HEK293 (cell line): Measurements from ENCODE around the gene DUSP16.

ENCODE experiments used
- CTCF ChIA-PET: fragments of 350-600 bp; formaldehyde crosslinking; extraction: SDS; loops from one replicate; lab custom pipeline; 2021; ENCODE audit warnings: antibody characterized with exemption; lab: Yijun Ruan, JAX
- POLR2A ChIA-PET: fragments of 300-600 bp; formaldehyde crosslinking; extraction: SDS; loops from one replicate; lab custom pipeline; 2020; ENCODE audit warnings: antibody characterized with exemption, inconsistent platforms; lab: Yijun Ruan, JAX
- H3K27ac ChIP-seq: fragments of 200-500 bp; sonication (Bioruptor generic); 2 replicates; pipeline ENCODE4 v1.5.1; 2014; ENCODE audit warnings: low read depth, low read length, control low read depth, inconsistent platforms; ENCODE audit errors: extremely low read depth
- H3K36me3 ChIP-seq, 2 experiments: fragments of 200-500 bp in 1 of 2; sonication (Bioruptor generic) in 1 of 2; 1 replicate in 1 of 2; 2 replicates in 1 of 2; pipeline ENCODE4 v1.5.1; 2014 to 2017; ENCODE audit warnings: inconsistent platforms in 2 of 2, low read length in 2 of 2; ENCODE audit not compliant: control insufficient read depth in 2 of 2, insufficient read depth in 1 of 2
- H3K4me1 ChIP-seq: fragments of 200-500 bp; sonication (Bioruptor generic); 2 replicates; pipeline ENCODE4 v1.5.1; 2014; ENCODE audit warnings: mild to moderate bottlenecking, low read length, inconsistent platforms; ENCODE audit not compliant: control insufficient read depth, insufficient read depth
- H3K4me3 ChIP-seq: 2 replicates; pipeline ENCODE4 v1.5.1; 2011; ENCODE audit warnings: low read depth, mild to moderate bottlenecking, control low read depth, low read length, moderate library complexity
- H3K9me3 ChIP-seq: fragments of 200-500 bp; sonication (Bioruptor generic); 2 replicates; pipeline ENCODE4 v1.5.1; 2014; ENCODE audit warnings: low read depth, low read length, inconsistent platforms; ENCODE audit not compliant: control insufficient read depth, insufficient read depth
- KLF8 ChIP-seq: fragments of 450-650 bp; formaldehyde crosslinking; IDR thresholded peaks from 2 replicates; pipeline ENCODE4 v1.5.1; 2016; ENCODE audit warnings: missing biosample characterization, missing genetic modification characterization
- MEIS1 ChIP-seq: sonication (generic); formaldehyde crosslinking; IDR thresholded peaks from 2 replicates; pipeline ENCODE4 v1.8.1; 2022; ENCODE audit warnings: missing genetic modification reagents, mild to moderate bottlenecking, borderline replicate concordance
- REPIN1 ChIP-seq: fragments of 450-650 bp; formaldehyde crosslinking; IDR thresholded peaks from 2 replicates; pipeline ENCODE4 v1.5.1; 2017; ENCODE audit warnings: missing biosample characterization, missing genetic modification characterization, low read depth
- SP7 ChIP-seq: fragments of 450-650 bp; formaldehyde crosslinking; IDR thresholded peaks from 2 replicates; pipeline ENCODE4 v1.5.1; 2016; ENCODE audit warnings: missing biosample characterization, missing genetic modification characterization
- ZBTB8A ChIP-seq: fragments of 450-650 bp; formaldehyde crosslinking; IDR thresholded peaks from 2 replicates; pipeline ENCODE4 v1.5.1; 2016; ENCODE audit warnings: missing biosample characterization, missing genetic modification characterization
- ZNF169 ChIP-seq: fragments of 450-650 bp; formaldehyde crosslinking; IDR thresholded peaks from 2 replicates; pipeline ENCODE4 v1.5.1; 2016; ENCODE audit warnings: missing biosample characterization, missing genetic modification characterization
- ZNF416 ChIP-seq: fragments of 450-650 bp; formaldehyde crosslinking; IDR thresholded peaks from 2 replicates; pipeline ENCODE4 v1.5.1; 2016; ENCODE audit warnings: missing biosample characterization, missing genetic modification characterization
- ZNF544 ChIP-seq: fragments of 450-650 bp; formaldehyde crosslinking; IDR thresholded peaks from 2 replicates; pipeline ENCODE4 v1.5.0; 2017; ENCODE audit warnings: missing biosample characterization, missing genetic modification characterization
- ZNF555 ChIP-seq: fragments of 450-650 bp; formaldehyde crosslinking; conservative IDR thresholded peaks from 2 replicates; pipeline ENCODE4 v1.5.1; 2017; ENCODE audit warnings: missing biosample characterization, mild to moderate bottlenecking, missing genetic modification characterization, inconsistent platforms
- ZNF596 ChIP-seq: fragments of 450-650 bp; IDR thresholded peaks from 2 replicates; pipeline ENCODE4 v1.5.0; 2018; ENCODE audit warnings: missing biosample characterization, mild to moderate bottlenecking, missing genetic modification characterization, moderate library complexity
- ZNF600 ChIP-seq: fragments of 450-650 bp; formaldehyde crosslinking; IDR thresholded peaks from 2 replicates; pipeline ENCODE4 v1.5.1; 2016; ENCODE audit warnings: missing biosample characterization, missing genetic modification characterization
- ZNF664 ChIP-seq: fragments of 450-650 bp; formaldehyde crosslinking; IDR thresholded peaks from 2 replicates; pipeline ENCODE4 v1.5.1; 2016; ENCODE audit warnings: missing biosample characterization, missing genetic modification characterization
- ZXDB ChIP-seq: fragments of 450-650 bp; formaldehyde crosslinking; IDR thresholded peaks from 2 replicates; pipeline ENCODE4 v1.5.1; 2016; ENCODE audit warnings: missing biosample characterization, missing genetic modification characterization
- TF ChIP-seq, protein P1 (sequence below): fragments of 450-650 bp; formaldehyde crosslinking; conservative IDR thresholded peaks from 2 replicates; pipeline ENCODE4 v1.5.1; 2016; ENCODE audit warnings: low read depth, missing biosample characterization, missing genetic modification characterization

DUSP16 gene

DNA sequence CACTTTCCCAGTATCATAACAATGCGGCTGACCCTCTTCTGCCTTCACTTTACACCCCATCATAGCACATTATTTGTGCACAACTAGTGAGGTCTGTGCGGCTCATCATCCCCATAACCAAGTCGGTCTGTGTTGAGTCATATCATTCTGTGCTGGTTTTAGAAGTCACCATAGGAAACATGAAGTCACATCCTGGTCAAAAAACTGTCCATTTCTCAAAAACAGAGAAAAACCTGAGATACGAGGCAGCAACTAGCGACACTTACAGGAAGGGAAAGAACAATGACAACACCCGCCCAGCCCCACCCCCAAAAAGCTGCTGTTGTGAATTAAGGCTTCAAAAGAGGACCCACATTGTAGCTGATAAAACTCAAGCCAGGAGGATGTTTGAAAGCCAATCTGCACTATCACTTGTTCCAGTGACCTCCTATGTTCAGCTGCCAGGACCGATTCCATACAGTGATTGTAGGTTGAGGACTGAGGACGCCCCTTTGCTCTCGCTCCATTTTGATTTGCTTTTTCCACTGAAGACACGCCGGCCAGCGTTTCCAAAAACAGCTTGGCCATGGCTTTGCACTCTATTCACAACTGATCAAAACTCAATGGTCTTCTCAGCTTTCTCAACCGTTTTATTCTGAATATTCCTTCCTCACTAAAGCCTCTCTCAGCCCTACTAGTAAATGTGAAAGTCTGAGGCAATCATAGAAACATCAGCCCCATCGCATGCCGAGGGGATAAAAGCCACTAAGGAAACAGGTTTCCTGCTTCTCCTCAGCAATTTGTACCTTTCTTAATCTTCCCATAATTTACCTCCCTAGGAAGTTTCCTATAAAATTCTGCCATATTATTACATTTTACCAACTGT, 87.5 kb downstream of the DUSP16 start (continued):
- TF ChIP-seq SP7 (tag by site-specific recombination) (no peak), ZNF596 (tag by site-specific recombination) (no peak), ZNF664 (tag by site-specific recombination) (no peak), ZBTB8A (tag by site-specific recombination) (no peak), ZNF416 (no peak)

DNA sequence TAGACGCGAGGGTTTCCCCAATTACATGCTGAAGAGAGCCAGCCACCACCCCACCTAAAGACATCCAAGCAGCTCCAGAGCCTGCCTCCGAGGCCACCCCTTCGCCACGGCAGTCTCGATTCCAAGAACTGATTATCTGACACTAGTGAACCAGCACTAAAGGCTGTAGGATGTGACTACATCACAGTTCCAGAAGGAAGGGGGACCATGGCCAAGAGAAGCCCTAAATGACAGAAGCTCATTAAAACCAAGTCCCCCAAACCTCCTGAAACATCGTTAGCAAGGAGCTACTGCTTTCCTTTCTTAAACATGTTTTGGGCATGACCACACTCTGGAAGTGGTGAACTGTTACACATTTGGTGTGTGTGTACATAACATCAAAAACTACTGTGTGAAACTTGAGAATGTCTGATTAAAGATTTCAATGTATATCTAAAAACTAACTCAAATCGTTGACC, 88.2 kb downstream of the DUSP16 start:
- peaks cover 0 to 40% of the 10 kb centered on the region in 2 experiments; a peak in 1 of 3 replicates for H3K36me3 ChIP-seq
- H3K9me3 ChIP-seq, result no peaks in the 10 kb centered on the region
- H3K4me3 ChIP-seq, result no peak overlapping the region
- no peaks in the 10 kb centered on the region for H3K4me1 ChIP-seq
- CTCF ChIA-PET, result interaction anchor here (0.6 kb wide), 1 partner anchor 19 kb away, joined by 3 read pairs; no protein-coding TSS in a partner anchor
- no peak for TF ChIP-seq MEIS1 (CRISPR knock-in tag)
- no peak for TF ChIP-seq KLF8
- TF ChIP-seq ZNF600 (tag by site-specific recombination), result no peak
- TF ChIP-seq ZXDB (tag by site-specific recombination), result no peak
- no peak for TF ChIP-seq ZNF544 (tag by site-specific recombination)
- TF ChIP-seq ZNF555 (tag by site-specific recombination), result no peak
- no peak for TF ChIP-seq REPIN1 (tag by site-specific recombination)
- POLR2A ChIA-PET, result no interaction called here
- H3K27ac ChIP-seq, result no peak overlapping the region

DNA sequence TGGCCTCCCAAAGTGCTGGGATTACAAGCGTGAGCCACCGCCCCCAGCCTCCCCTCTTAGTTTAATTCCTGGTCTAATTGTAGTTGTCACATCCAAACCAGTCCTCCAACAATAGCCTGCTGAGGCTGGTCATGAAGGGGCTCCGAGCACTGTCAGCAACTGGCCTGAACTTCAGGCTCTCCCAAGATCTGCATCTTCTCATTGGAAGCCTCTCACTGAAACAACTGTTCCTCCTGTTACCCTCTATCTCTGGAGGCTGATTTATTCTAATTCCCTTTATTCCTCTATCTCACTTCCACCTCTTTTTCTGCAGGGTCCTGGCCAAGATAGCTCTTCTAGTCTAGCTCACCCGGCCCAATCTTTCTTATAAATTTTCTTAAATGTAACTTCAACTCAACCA, 89.4 kb downstream of the DUSP16 start:
- H3K4me3 ChIP-seq, result no peak overlapping the region
- H3K36me3 ChIP-seq, result peaks cover 0 to 30% of the 10 kb centered on the region in 2 experiments; a peak in 1 of 3 replicates
- no peak overlapping the region for H3K27ac ChIP-seq
- no peaks in the 10 kb centered on the region for H3K9me3 ChIP-seq
- TF ChIP-seq, protein P1, sequence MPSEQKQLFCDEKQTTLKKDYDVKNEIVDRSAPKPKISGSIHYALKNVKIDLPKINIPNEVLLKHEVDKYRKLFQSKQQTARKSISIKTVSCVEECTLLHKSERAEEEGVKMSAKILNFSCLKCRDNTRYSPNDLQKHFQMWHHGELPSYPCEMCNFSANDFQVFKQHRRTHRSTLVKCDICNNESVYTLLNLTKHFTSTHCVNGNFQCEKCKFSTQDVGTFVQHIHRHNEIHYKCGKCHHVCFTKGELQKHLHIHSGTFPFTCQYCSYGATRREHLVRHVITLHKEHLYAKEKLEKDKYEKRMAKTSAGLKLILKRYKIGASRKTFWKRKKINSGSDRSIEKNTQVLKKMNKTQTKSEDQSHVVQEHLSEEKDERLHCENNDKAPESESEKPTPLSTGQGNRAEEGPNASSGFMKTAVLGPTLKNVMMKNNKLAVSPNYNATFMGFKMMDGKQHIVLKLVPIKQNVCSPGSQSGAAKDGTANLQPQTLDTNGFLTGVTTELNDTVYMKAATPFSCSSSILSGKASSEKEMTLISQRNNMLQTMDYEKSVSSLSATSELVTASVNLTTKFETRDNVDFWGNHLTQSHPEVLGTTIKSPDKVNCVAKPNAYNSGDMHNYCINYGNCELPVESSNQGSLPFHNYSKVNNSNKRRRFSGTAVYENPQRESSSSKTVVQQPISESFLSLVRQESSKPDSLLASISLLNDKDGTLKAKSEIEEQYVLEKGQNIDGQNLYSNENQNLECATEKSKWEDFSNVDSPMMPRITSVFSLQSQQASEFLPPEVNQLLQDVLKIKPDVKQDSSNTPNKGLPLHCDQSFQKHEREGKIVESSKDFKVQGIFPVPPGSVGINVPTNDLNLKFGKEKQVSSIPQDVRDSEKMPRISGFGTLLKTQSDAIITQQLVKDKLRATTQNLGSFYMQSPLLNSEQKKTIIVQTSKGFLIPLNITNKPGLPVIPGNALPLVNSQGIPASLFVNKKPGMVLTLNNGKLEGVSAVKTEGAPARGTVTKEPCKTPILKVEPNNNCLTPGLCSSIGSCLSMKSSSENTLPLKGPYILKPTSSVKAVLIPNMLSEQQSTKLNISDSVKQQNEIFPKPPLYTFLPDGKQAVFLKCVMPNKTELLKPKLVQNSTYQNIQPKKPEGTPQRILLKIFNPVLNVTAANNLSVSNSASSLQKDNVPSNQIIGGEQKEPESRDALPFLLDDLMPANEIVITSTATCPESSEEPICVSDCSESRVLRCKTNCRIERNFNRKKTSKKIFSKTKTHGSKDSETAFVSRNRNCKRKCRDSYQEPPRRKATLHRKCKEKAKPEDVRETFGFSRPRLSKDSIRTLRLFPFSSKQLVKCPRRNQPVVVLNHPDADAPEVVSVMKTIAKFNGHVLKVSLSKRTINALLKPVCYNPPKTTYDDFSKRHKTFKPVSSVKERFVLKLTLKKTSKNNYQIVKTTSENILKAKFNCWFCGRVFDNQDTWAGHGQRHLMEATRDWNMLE (tag by site-specific recombination), result no peak
- no peak for TF ChIP-seq ZNF169 (tag by site-specific recombination)
- H3K4me1 ChIP-seq, result no peaks in the 10 kb centered on the region
- POLR2A ChIA-PET, result no interaction called here
- CTCF ChIA-PET, result interaction anchor here (0.8 kb wide), 1 partner anchor 88 kb away, joined by 3 read pairs; no protein-coding TSS in a partner anchor
